IgD-negative memory B cell (primary cell): ENCODE measurements around the gene ORC2. TPM values are rescaled to one million over a fixed set of nuclear protein-coding genes. Genes with fewer than 3 reads are reported as not detected.
"Not testable (repeated sequence)": the region's sequence is repeated elsewhere in the genome, so short reads cannot be mapped to it uniquely, and the experiment has no call there.

Experiments
- H3K27ac Mint-ChIP-seq, 3 donors: one replicate each; pipeline ENCODE4 v1.8.0; 2020 to 2022; ENCODE audit warnings: mild to moderate bottlenecking in 3 of 3, mixed read lengths in 3 of 3, moderate library complexity in 1 of 3
- H3K27me3 Mint-ChIP-seq: one replicate; pipeline ENCODE4 v1.8.0; 2021; ENCODE audit warnings: mixed read lengths
- H3K36me3 Mint-ChIP-seq: one replicate; pipeline ENCODE4 v1.8.0; 2020; ENCODE audit warnings: mild to moderate bottlenecking, mixed read lengths
- H3K4me1 Mint-ChIP-seq, 3 donors: one replicate each; pipeline ENCODE4 v1.8.0; 2020 to 2022; ENCODE audit warnings: mixed read lengths in 3 of 3, mild to moderate bottlenecking in 1 of 3
- H3K4me3 Mint-ChIP-seq, 4 donors: one replicate each; pipeline ENCODE4 v1.8.0; 2020 to 2022; ENCODE audit warnings: mild to moderate bottlenecking in 4 of 4, mixed read lengths in 4 of 4, moderate library complexity in 3 of 4
- H3K9me3 Mint-ChIP-seq, 3 donors: one replicate each; pipeline ENCODE4 v1.8.0; 2020 to 2021; ENCODE audit warnings: mixed read lengths in 3 of 3, mild to moderate bottlenecking in 1 of 3
- polyA plus RNA-seq: library from polyadenylated mRNA; unstranded; fragments of 300-500 nt; fragmentation: Illumina TruSeq; gene quantifications from one replicate; pipeline ENCODE4 v1.2.3, GENCODE V29; 2021

ORC2 gene
- polyA plus RNA-seq, 1 donor from 2014 or later = 7.1 TPM

DNA sequence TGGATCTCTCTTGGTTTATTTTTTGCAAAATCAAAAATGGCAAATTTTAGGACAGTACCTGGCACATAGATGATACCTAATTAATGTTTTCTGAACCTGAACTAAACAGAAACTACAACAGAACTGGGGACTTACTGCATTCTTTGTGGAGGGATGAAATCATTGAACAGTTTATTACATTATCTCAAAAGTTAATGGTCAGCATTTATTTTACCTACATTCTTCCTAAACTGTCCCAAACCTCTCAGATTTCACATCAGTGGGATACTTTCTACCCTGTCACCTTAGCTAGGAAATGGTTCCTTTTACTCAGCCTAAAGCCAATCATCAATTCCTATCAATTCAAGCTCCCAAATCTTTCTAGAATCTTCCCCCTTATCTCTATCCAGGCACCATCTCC, 64.0 kb downstream of the ORC2 start:
- H3K9me3 Mint-ChIP-seq = no peaks in the 10 kb centered on the region
- peaks cover 4 to 6% (median 5%) of the 10 kb centered on the region in 3 donors for H3K4me1 Mint-ChIP-seq
- no peak overlapping the region for H3K27ac Mint-ChIP-seq
- no peaks in the 10 kb centered on the region for H3K36me3 Mint-ChIP-seq
- H3K4me3 Mint-ChIP-seq = no peak overlapping the region
- no peaks in the 10 kb centered on the region for H3K27me3 Mint-ChIP-seq

DNA sequence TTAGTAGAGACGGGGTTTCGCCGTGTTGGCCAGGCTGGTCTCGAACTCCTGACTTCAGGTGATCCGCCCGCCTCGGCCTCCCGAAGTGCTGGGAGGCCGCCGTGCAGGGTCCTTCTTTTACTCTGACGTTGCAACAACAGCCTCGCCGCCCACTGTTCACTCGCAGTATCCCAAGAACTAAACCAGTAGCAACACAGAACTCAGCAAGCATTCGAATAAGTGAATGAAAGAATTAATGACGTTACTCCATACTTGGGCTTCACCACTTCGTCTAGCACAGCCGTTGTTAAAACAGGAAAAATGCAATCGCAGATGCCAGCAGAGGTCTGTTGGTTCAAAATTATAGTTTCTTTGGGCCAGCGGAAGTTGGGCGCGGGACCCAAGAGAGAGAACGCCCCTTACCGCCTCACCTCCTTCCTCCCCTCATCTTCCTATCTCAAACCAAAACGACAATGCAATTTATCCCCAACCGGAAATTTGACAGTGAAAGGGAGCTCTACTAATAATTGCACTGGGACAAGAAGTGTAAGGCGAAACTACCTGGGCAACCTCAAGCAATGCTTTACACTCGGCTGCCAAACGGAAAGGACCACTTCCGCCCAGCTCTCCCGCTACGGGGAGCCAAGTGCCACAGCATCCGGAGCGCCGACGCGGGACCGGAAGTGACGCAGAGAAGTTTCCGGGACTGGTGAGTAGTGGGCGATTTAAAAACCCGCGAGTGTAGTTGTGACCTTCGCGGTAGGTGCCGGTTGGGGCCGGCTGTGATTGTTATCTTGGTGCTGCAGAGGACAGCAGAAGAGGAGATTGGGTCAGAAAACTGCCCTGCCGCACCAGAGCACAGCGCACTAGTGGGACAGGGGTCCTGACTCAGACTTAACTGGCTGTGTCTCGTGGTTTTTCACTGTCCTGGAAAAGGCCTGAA, 74.5 kb downstream of the ORC2 start, which contains the start of the genes NIF3L1 and PPIL3:
Gene NIF3L1 (plus strand): TSS at position 668 of the 922 bp plus-strand sequence. CDS start 2,573 bp downstream, outside the sequence.
Gene PPIL3 (minus strand): TSS at position 374 of the 922 bp plus-strand sequence. CDS start 1,462 bp downstream, outside the sequence.
- Mint-ChIP-seq H3K4me1 (peaks cover 19 to 29% (median 25%) of the 10 kb centered on the region in 3 donors), H3K27ac (peak within 1 kb of the TSS; percentile 98 to 99 (median 98)), H3K9me3 (no peaks in the 10 kb centered on the region), H3K4me3 (peak within 1 kb of the TSS; percentile 92 to 98 (median 96)), H3K27me3 (no peaks in the 10 kb centered on the region), H3K36me3 (peaks cover 7% of the 10 kb centered on the region)

DNA sequence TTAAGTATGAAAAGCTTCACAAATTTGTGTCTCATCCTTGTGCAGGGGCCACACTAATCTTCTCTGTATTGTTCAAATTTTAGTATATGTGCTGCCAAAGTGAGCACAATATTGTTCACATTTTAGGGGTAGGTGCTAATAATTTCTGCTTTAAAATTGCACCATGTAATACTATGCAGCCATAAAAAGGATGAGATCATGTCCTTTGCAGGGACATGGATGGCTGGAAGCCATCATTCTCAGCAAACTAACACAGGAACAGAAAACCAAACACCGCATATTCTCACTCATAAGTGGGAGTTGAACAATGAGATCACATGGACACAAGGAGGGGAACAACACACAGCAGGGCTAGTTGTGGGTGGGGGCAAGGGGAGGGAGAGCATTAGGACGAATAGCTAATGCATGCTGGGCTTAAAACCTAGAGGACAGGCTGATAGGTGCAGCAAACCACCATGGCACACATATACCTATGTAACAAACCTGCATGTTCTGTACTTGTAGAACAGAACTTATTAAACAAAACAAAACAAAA, 81.7 kb downstream of the ORC2 start:
- not testable (repeated sequence) for H3K27me3 Mint-ChIP-seq, H3K36me3 Mint-ChIP-seq, H3K4me1 Mint-ChIP-seq, H3K27ac Mint-ChIP-seq, H3K9me3 Mint-ChIP-seq
- H3K4me3 Mint-ChIP-seq = peak overlapping the region in 2 of 4 donors; percentile 21 to 74

DNA sequence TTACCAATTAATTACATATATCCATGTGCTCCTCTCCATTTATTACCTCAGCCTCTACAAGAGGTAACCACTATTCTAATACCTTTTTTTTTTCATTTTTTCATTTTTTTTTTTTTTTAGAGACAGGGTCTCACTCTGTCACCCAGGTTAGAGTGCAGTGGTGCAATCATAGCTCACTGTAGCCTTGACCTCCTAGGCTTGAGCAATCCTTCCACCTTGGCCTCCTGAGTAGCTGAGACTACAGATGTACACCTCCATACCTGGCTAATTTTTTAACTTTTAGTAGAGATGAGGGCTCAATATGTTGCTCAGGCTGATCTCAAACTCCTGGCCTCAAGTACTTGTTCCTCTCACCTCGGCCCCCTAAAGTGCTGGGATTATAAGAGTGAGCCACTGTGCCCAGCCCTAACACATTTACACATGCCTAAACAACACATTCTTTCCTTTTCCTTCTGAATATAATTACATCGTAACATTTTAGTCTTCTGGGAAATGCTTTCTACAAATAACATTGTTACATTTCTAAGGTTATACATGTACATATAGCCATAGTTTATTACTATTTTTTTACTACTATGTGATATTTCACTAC, 85.1 kb downstream of the ORC2 start:
- no peak overlapping the region for H3K27ac Mint-ChIP-seq
- H3K4me3 Mint-ChIP-seq = no peak overlapping the region
- no peaks in the 10 kb centered on the region for H3K9me3 Mint-ChIP-seq
- peaks cover 0 to 3% (median 2%) of the 10 kb centered on the region in 3 donors for H3K4me1 Mint-ChIP-seq
- H3K27me3 Mint-ChIP-seq = no peaks in the 10 kb centered on the region
- H3K36me3 Mint-ChIP-seq = peaks cover 3% of the 10 kb centered on the region

DNA sequence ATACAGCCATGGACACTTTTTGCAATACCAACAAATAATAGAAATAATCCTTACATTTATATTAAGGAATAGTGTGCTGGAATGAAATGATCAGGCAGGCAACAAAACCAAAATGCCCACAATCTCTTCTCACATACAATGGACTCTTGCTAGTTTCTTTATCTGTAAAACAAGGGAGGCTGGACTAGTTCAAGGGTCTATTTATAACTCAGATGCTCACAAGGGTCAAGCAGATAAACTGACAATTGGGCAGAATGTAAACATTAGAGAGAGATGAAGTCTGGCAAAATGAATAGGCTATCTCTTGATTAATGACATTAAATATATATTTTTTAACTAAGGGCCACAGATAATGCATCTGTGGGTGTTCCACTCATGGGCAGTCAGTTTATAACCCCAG, 86.0 kb downstream of the ORC2 start:
- H3K4me1 Mint-ChIP-seq = peaks cover 0 to 2% (median 1%) of the 10 kb centered on the region in 3 donors
- H3K27ac Mint-ChIP-seq = no peak overlapping the region
- H3K27me3 Mint-ChIP-seq = no peaks in the 10 kb centered on the region
- no peak overlapping the region for H3K4me3 Mint-ChIP-seq
- no peaks in the 10 kb centered on the region for H3K9me3 Mint-ChIP-seq
- H3K36me3 Mint-ChIP-seq = peaks cover 3% of the 10 kb centered on the region

DNA sequence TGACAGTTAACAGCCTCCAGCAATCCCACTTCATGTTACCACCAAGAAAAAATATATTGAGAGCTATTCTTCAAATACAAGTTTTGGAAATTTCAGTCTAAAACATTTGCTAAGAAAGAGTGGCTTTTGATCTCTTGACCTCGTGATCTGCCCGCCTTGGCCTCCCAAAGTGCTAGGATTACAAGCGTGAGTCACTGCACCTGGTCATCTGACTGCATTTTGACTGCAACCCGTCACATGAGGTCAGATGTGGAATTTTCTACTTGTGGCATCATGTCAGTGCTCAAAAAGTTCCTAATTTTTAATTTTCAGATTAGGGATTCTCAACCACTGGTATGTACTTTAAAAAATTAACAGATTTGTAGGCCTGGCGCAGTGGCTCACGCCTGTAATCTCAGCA, 89.9 kb downstream of the ORC2 start:
- H3K9me3 Mint-ChIP-seq = no peaks in the 10 kb centered on the region
- H3K4me3 Mint-ChIP-seq = no peak overlapping the region
- no peaks in the 10 kb centered on the region for H3K27me3 Mint-ChIP-seq
- peaks cover 2% of the 10 kb centered on the region for H3K36me3 Mint-ChIP-seq
- H3K4me1 Mint-ChIP-seq = peaks cover 0 to 2% (median 1%) of the 10 kb centered on the region in 3 donors
- no peak overlapping the region for H3K27ac Mint-ChIP-seq

DNA sequence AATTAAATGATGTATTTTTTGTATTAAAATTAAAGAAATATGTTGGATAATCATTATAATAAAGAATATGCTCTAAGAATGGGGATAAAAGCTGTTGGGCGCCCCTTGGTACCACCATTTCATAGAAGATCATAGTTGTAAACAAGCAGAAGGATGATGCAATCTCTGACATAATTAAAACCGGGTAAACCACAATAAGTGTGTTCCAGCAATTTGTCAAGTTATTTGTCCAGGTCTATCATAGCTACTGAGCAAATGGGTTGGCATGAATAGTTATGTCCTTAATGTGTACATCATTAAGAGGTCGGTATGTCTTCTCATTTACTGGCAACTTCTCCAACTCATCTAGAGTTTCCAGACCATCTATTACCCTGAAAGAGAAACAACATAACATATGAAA, 92.3 kb downstream of the ORC2 start:
- Mint-ChIP-seq H3K36me3 (peaks cover 2% of the 10 kb centered on the region), H3K9me3 (no peaks in the 10 kb centered on the region), H3K27me3 (no peaks in the 10 kb centered on the region), H3K4me3 (no peak overlapping the region), H3K4me1 (peaks cover 0 to 4% (median 2%) of the 10 kb centered on the region in 3 donors), H3K27ac (no peak overlapping the region)

DNA sequence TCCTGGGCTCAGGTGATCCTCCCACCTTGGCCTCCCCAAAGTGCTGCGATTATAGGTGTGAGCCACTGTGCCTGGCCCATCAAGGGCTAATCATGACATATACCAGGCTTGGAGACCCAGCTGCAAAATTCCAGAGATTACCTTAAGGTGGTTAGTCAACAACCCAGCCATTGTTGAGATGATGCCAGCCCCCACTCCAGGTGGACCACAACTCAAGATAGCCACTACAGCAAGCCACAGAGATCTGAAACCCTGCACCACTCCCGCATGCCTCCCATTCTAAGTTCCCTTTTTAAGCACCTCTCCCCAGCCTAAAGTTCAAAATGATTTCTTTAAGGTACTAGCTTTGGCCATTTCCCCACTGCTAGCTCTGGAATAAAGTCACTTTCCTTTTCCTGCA, 94.4 kb downstream of the ORC2 start:
- Mint-ChIP-seq H3K9me3 (no peaks in the 10 kb centered on the region), H3K27me3 (no peaks in the 10 kb centered on the region), H3K27ac (peak overlapping the region in 1 of 3 donors; percentile 68), H3K36me3 (peaks cover 2% of the 10 kb centered on the region), H3K4me1 (peaks cover 4 to 11% (median 5%) of the 10 kb centered on the region in 3 donors), H3K4me3 (peak overlapping the region in 1 of 4 donors; percentile 29)

DNA sequence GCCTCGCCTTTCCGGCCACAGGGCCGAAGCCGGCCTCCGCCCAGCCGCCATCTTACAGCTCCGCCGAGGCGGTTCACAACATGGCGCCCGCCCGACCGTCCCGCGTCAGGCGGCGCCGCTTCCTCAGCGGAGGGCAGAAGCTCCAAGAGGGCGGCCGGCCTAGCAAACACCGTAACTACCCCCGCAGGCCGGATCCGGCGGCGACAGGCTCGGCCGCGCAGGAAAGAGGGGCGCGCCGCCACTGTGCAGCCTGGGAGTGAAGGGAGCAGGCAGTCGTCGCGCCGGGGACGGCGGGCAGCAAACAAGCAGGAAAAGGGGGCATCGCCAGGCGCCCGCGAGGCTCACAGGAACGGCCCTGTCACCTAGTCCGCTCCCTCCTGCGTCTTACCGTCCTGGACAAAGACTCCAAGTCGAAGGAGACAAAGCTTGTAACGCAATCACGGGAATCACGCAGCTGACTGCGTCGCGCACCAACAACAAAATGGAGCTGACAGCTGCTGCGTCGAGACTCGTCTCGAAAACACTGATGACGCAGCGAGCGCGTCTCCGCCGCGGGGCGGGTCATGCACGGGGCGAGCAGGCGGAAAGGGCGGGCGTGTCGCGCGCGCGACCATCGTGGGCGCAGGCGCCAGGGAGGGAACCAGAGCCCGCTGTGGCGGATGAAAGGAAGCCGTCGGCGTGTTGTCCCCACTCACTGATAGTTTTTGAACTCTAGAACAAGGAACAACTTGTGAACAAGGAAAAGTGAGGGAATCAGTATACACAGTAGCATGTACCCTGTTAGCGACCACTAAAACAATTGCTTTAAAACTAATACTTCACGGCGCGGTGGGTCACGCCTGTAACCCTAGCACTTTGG, 99.1 kb downstream of the ORC2 start, which contains the start of gene CLK1:
Gene CLK1 (minus strand): TSS at position 483 of the 859 bp plus-strand sequence. CDS start 2,796 bp downstream, outside the sequence.
- Mint-ChIP-seq H3K27me3 (no peaks in the 10 kb centered on the region), H3K27ac (peak within 1 kb of the TSS; percentile 85 to 100 (median 98)), H3K36me3 (peaks cover 10% of the 10 kb centered on the region), H3K9me3 (no peaks in the 10 kb centered on the region), H3K4me1 (peaks cover 27 to 34% (median 33%) of the 10 kb centered on the region in 3 donors), H3K4me3 (peak within 1 kb of the TSS; percentile 91 to 100 (median 98))

DNA sequence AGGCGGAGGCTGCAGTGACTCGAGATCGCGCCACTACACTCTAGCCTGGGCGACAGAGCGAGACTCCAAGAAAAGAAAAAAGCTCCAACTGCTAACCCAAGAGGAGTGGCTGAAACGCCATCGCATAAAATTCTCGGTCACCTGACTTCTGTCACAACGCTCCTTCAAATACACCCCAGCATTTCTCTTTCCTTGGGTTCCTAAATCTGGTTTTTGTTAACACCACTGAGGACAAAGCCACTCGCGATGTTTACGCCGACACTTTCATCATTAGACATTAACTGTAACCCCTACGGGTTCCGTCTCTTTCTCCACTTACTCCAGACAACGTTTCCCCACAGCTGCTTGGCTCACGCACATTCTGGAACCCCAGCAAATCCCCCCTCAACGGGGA, 99.7 kb downstream of the ORC2 start:
- peak overlapping the region; percentile 91 to 100 (median 98) for H3K4me3 Mint-ChIP-seq
- H3K4me1 Mint-ChIP-seq = peaks cover 32 to 38% (median 36%) of the 10 kb centered on the region in 3 donors
- no peaks in the 10 kb centered on the region for H3K27me3 Mint-ChIP-seq
- H3K27ac Mint-ChIP-seq = peak overlapping the region; percentile 85 to 100 (median 98)
- H3K9me3 Mint-ChIP-seq = no peaks in the 10 kb centered on the region
- H3K36me3 Mint-ChIP-seq = peaks cover 14% of the 10 kb centered on the region

DNA sequence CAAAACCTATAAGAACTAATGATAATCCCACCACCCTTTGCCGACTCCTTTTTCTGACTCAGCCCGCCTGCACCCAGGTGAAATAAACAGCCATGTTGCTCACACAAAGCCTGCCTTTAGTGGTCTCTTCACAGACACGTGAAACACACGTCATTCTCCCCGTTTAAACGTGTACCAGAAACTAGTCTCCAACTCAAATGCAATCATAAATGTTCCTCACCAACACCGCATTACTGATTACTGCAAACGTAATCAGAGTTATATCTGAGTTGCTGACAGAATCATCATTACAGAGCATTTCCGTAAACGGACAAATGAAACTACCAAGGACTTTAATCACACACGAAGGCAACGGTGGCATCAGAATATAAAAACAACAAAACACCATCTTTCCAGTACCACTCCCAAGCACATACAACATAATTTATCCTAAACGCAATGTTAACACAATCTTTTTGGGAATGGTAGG, 100.9 kb downstream of the ORC2 start:
- Mint-ChIP-seq H3K27ac (peak overlapping the region; percentile 85 to 100 (median 98)), H3K36me3 (peaks cover 17% of the 10 kb centered on the region), H3K4me1 (peaks cover 36 to 40% (median 36%) of the 10 kb centered on the region in 3 donors), H3K4me3 (peak overlapping the region; percentile 91 to 100 (median 98)), H3K27me3 (no peaks in the 10 kb centered on the region), H3K9me3 (no peaks in the 10 kb centered on the region)

DNA sequence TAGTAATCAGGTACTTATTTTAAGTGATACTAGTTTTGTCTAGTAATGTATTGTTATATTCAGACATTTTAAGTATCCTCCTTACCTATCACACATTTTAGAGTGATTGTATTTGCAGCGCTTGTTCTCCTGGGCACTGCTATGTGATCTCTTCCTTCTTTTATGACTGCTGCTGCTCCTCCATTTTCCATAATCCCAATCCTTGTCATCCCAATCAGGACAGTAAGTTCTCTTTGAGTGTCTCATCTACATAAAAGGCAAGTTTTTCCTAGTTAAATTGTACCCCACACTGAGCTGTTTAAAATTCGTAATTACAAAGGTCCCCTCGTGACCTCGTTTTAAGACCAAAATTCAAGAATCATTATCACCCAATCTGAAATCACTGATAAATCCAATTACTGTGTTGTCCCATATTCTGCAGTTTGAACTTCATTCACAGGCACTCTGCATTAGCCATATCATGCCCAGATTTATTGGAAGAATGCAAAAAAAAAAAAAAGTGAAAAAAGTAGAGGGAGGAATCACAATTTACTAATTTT, 101.8 kb downstream of the ORC2 start:
- peaks cover 17% of the 10 kb centered on the region for H3K36me3 Mint-ChIP-seq
- peaks cover 36 to 38% (median 36%) of the 10 kb centered on the region in 3 donors for H3K4me1 Mint-ChIP-seq
- H3K27me3 Mint-ChIP-seq = no peaks in the 10 kb centered on the region
- H3K27ac Mint-ChIP-seq = peak overlapping the region; percentile 85 to 100 (median 98)
- H3K9me3 Mint-ChIP-seq = no peaks in the 10 kb centered on the region
- peak overlapping the region; percentile 91 to 100 (median 98) for H3K4me3 Mint-ChIP-seq

DNA sequence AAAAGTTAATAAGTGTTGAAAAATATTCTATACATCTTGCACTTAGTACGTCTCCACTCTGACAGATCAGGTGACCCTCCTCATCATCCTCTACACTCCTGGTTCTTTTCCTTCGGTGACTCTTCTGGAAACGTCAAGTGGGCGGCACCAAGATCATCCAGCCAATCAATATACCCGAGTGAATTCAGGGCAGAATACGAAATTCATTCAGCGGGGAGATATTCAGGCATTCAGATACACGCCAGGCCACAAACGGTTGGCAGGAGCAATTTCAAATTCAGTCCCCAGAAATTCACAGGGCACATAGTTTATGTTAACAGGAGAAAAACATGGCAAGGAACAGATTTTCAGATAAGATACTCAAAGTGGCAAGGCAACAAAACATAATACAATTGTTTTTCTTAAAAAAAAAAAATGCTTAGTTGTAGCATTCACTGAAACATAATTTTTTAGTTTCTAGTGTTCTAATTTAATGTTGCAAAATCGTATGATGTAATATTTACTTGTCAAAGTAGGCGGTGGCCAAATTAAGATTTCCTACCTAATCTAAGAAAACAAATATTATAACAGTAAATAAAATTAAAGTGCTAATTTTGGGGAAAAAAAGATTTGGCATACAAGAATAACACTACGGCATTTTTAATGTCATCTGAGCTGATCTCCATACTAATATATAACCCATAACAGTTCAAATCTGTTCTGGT, 103.2 kb downstream of the ORC2 start:
- Mint-ChIP-seq H3K27me3 (no peaks in the 10 kb centered on the region), H3K9me3 (no peaks in the 10 kb centered on the region)

More for the DNA sequence above, 103.2 kb downstream of the ORC2 start:
- Mint-ChIP-seq H3K27ac (peak overlapping the region; percentile 0 to 80 (median 27)), H3K4me3 (peak overlapping the region; percentile 34 to 92 (median 55)), H3K4me1 (peaks cover 36 to 41% (median 36%) of the 10 kb centered on the region in 3 donors), H3K36me3 (peaks cover 21% of the 10 kb centered on the region)
